Panc1 (cell line): Measurements from ENCODE around the gene SCD5. TPM values are rescaled to one million over a fixed set of nuclear protein-coding genes. Genes with fewer than 3 reads are reported as not detected.

Experiments used
- ATAC-seq: fragments of 200-7000 bp; cut with Tn5 transposase; 2 replicates; pipeline ENCODE4 v1.9.1; 2020; ENCODE audit warnings: mild to moderate bottlenecking, moderate library complexity
- BruUV-seq: library from RNA; stranded (reverse); fragments of 400-500 nt; replicated peaks from 2 replicates; lab custom pipeline; 2021; lab: Mats Ljungman, UMichigan
- CTCF ChIA-PET: fragments of 300-600 bp; sonication (Branson Sonifier 250); formaldehyde crosslinking; loops from one replicate; lab custom pipeline; 2022; ENCODE audit warnings: antibody characterized with exemption; lab: Charles Lee
- POLR2A ChIA-PET: fragments of 300-600 bp; sonication (Branson Sonifier 250); formaldehyde crosslinking; loops from one replicate; lab custom pipeline; 2022; ENCODE audit warnings: antibody characterized with exemption; lab: Charles Lee
- DNase-seq: peaks from one replicate; pipeline ENCODE4 v3.0.0-alpha.2; 2010; ENCODE audit warnings: low read depth, low spot score
- H3K27ac ChIP-seq: 2 replicates; pipeline ENCODE4 v1.5.1; 2011; ENCODE audit warnings: mild to moderate bottlenecking, low read length, inconsistent platforms
- H3K27me3 ChIP-seq: fragments of 200-500 bp; sonication (Bioruptor generic); 2 replicates; pipeline ENCODE4 v1.6.0; 2014; ENCODE audit warnings: low read length, inconsistent platforms; ENCODE audit not compliant: control insufficient read depth, insufficient read depth
- H3K36me3 ChIP-seq: fragments of 200-500 bp; sonication (Bioruptor generic); 2 replicates; pipeline ENCODE4 v1.5.1; 2014; ENCODE audit warnings: inconsistent platforms, mild to moderate bottlenecking, low read length, moderate library complexity; ENCODE audit not compliant: control insufficient read depth, insufficient read depth
- H3K4me1 ChIP-seq: 2 replicates; pipeline ENCODE4 v1.5.1; 2011; ENCODE audit warnings: inconsistent platforms, mild to moderate bottlenecking, low read length, moderate library complexity; ENCODE audit not compliant: control insufficient read depth, insufficient read depth
- H3K4me3 ChIP-seq, 2 experiments: 2 replicates each; pipeline ENCODE4 v1.5.1; 2011 to 2012; ENCODE audit warnings: low read depth in 2 of 2, low read length in 2 of 2, mild to moderate bottlenecking in 2 of 2, inconsistent platforms in 1 of 2, moderate library complexity in 1 of 2
- H3K9me3 ChIP-seq: fragments of 200-500 bp; sonication (Bioruptor generic); 2 replicates; pipeline ENCODE4 v1.5.1; 2014; ENCODE audit warnings: low read depth, mild to moderate bottlenecking, inconsistent platforms, low read length, moderate library complexity; ENCODE audit not compliant: control insufficient read depth, insufficient read depth
- CTCF ChIP-seq: fragments of 450-650 bp; IDR thresholded peaks from 2 replicates; pipeline ENCODE4 v1.5.1; 2017; ENCODE audit warnings: mild to moderate bottlenecking
- POLR2AphosphoS5 ChIP-seq: IDR thresholded peaks from 2 replicates; pipeline ENCODE4 v1.6.1; 2012; ENCODE audit warnings: mild to moderate bottlenecking, low read depth, low read length, moderate library complexity
- REST ChIP-seq, 2 experiments: IDR thresholded peaks; 2 replicates each; pipeline ENCODE4 v1.6.1; 2011 to 2012; ENCODE audit warnings: low read depth in 2 of 2, control low read depth in 1 of 2, low read length in 1 of 2, mild to moderate bottlenecking in 1 of 2, moderate library complexity in 1 of 2; ENCODE audit not compliant: insufficient read depth in 1 of 2
- SIN3A ChIP-seq: IDR thresholded peaks from 2 replicates; pipeline ENCODE4 v1.6.1; 2012; ENCODE audit warnings: low read depth, mild to moderate bottlenecking, low read length, moderate library complexity, borderline replicate concordance; ENCODE audit not compliant: insufficient read depth
- TCF7L2 ChIP-seq: IDR thresholded peaks from 2 replicates; pipeline ENCODE4 v1.6.1; 2011; ENCODE audit warnings: mild to moderate bottlenecking, low read depth, low read length, inconsistent platforms
- in situ Hi-C: cut with HindIII; loops from 2 replicates; pipeline ENCODE4 v1.10.0; 2016; ENCODE audit warnings: low sequenced_read_pairs, low pct_unique_long_range_greater_than_20kb
- intact Hi-C: fragments of 100-400 bp; cut with micrococcal nuclease; formaldehyde crosslinking; loops from one replicate; pipeline ENCODE4 v1.10.0; 2022; ENCODE audit not compliant: unreplicated experiment
- total RNA-seq: library from RNA; stranded (reverse); gene quantifications from one replicate; pipeline ENCODE4 v1.2.1, GENCODE V29; 2021; ENCODE audit not compliant: unreplicated experiment

SCD5 gene
- total RNA-seq, 1 experiment from 2014 or later, result 2.0 TPM

- in situ Hi-C loops (no loop called here), intact Hi-C loops (loop anchor here (5.0 kb wide), 1 partner anchor 340 kb away; no protein-coding TSS in a partner anchor)
- H3K4me3 ChIP-seq, result no peak overlapping the region
- ATAC-seq (0 out of 2 replicates have a peak, but pooled peaks have one; percentile 47), DNase-seq (no peak)
- H3K27ac ChIP-seq, result no peak overlapping the region
- BruUV-seq, result no TSS peak
- no peaks in the 10 kb centered on the region for H3K36me3 ChIP-seq
- no peaks in the 10 kb centered on the region for H3K9me3 ChIP-seq
- no peaks in the 10 kb centered on the region; the same call in 1 of the 2 replicates for H3K27me3 ChIP-seq
- CTCF ChIA-PET, result no interaction called here
- no peaks in the 10 kb centered on the region for H3K4me1 ChIP-seq
- POLR2A ChIA-PET, result no interaction called here
- TF ChIP-seq TCF7L2 (no peak), CTCF (peak; percentile 66; the same call in 1 of the 2 replicates), SIN3A (no peak), POLR2AphosphoS5 (no peak)
Observed at GRCh38 chr4:82801910-82802521, 3.4 kb upstream of the SCD5 start.

- Histone ChIP-seq H3K27ac (no peak overlapping the region), H3K4me3 (peak overlapping the region; percentile 48 to 50), H3K27me3 (no peaks in the 10 kb centered on the region; the same call in 1 of the 2 replicates), H3K36me3 (no peaks in the 10 kb centered on the region), H3K4me1 (no peaks in the 10 kb centered on the region), H3K9me3 (no peaks in the 10 kb centered on the region)
- TF ChIP-seq CTCF (no peak), SIN3A (no peak), TCF7L2 (no peak), REST (IDR thresholded peaks at IDR 0.05; ENCODE audit: insufficient read depth in 1 of 2, low read depth in 2 of 2, low read length in 1 of 2) (no peak)
- in situ Hi-C loops (no loop called here), intact Hi-C loops (no loop called here)
- BruUV-seq, result no TSS peak
- CTCF ChIA-PET, result interaction anchor here (0.6 kb wide), 1 partner anchor 285 kb away, joined by 6 read pairs; no protein-coding TSS in a partner anchor
- ATAC-seq, result no peak
- DNase-seq, result no peak
- POLR2A ChIA-PET, result interaction anchor here (0.7 kb wide), 1 partner anchor 58 kb away, joined by 3 read pairs; no protein-coding TSS in a partner anchor
Observed at GRCh38 chr4:82799006-82799881, 648 bp upstream of the SCD5 start.
